Esophagus squamous epithelium (tissue), 4 donors: ENCODE measurements around the gene PLXNB3.

ENCODE experiments used
- CTCF ChIP-seq, 6 experiments: fragments of 450-650 bp in 4 of 6; fragments of 200-600 bp in 2 of 6; sonication (generic) in 2 of 6; IDR thresholded peaks; one replicate each; pipeline ENCODE4 v1.5.1; 2016 to 2019; ENCODE audit warnings: antibody characterized with exemption in 6 of 6, mild to moderate bottlenecking in 4 of 6, moderate library complexity in 4 of 6
- POLR2A ChIP-seq, 4 donors: fragments of 450-650 bp; IDR thresholded peaks; one replicate each; pipeline ENCODE4 v1.6.1; 2017; ENCODE audit warnings: antibody characterized with exemption in 4 of 4, mild to moderate bottlenecking in 4 of 4, moderate library complexity in 3 of 4

DNA sequence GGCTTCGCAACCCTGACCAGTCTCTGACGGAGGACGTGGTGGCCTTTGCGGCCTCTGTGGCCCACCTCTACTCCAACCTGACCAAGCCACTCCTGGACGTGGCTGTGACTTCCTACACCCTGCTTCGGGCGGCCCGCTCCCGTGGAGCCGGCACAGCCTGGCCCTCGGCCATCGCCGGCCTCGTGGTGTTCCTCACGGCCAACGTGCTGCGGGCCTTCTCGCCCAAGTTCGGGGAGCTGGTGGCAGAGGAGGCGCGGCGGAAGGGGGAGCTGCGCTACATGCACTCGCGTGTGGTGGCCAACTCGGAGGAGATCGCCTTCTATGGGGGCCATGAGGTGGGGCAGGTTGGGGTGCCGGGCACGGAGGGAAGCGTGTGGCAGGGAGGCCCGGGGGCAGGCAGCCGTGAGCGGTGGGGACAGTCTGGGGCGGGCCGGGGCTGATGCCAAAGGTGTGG, 38.2 kb upstream of the PLXNB3 start:
- TF ChIP-seq CTCF (IDR thresholded peaks at IDR 0.05) (no peak), POLR2A (IDR thresholded peaks at IDR 0.05) (no peak)
